ENCODE results near the gene CREB1.
"Not testable (repeated sequence)": the region's sequence is repeated elsewhere in the genome, so short reads cannot be mapped to it uniquely, and the experiment has no call there.

Gene CREB1

GRCh38 chr2:207529330-207530159 lies at the start of gene CREB1:
Gene CREB1 (plus strand): TSS chr2:207529962. CDS start chr2:207555636, 25,674 bp downstream.
- DNase-seq = peak; percentile 99

GRCh38 chr2:207480521-207481040 lies 49.2 kb upstream of the CREB1 start:
- DNase-seq = no peak

GRCh38 chr2:207481924-207482323 lies 47.8 kb upstream of the CREB1 start:
- DNase-seq = no peak

- no peak for DNase-seq
These were observed 47.1 kb upstream of the CREB1 start for GRCh38 chr2:207482630-207483029.

DNA sequence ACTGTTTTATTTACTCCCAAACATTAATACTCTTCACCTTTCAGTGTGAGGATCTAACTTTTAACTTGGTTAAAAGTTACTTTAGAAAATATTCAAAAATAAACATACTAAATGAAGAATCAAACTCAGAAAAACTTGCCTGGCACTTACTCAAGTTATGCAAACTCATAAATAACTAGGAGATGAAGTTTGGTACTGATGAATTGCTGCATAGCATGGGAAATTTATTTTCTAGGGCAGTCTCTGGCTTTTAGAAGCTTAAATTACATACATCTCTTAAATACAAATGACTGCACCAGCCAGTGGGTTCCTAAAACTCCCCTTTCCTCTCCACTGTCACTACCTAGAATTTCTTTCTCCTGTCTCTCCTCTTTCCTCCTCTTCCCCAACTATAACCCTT lies 46.7 kb upstream of the CREB1 start:
- no peak for DNase-seq

GRCh38 chr2:207483477-207483876 lies 46.3 kb upstream of the CREB1 start:
- DNase-seq = no peak

DNA sequence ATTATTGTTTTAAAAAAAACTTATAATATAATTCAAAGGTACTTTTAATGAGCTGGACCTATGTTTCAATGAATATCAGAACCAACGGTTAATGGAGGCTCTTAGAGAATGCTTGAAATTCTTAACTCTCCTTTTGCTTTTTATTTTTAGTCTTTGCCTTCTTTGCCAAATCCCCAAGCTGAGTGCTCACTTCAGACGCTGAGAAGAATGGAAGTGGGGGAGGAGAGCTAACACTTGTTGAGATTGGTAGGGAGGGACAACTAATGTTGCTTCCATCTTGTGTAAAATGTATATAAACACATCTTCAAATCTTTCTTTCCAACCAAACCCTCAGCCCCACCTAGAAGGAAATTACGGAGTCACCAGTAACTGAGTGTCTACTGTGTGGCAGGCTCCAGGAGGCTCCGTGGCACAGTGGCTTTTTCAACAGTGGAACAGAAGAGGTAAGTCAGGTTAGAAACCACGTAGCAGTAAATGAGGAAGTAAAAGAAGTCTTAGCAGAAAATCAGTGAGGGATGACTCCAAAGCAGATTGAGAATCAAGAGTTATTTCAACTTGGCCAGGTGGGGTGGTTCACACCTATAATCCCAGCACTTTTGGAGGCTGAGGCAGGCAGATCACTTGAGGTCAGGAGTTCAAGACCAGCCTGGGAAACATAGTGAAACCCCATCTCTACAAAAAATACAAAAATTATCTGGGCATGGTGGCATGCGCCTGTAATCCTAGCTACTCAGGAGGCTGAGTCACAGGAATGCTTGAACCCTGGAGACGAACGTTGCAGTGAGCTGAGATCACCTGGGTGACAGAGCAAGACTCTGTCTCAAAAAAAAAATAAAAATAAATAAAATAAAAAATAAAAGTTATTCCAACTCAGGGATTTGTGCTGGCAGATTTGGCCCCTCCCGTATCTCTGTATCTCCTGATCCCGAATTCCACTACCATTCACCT lies 45.0 kb upstream of the CREB1 start:
- peak; percentile 38 for DNase-seq

- DNase-seq = no peak
These were observed 42.0 kb upstream of the CREB1 start for GRCh38 chr2:207487650-207488311.

DNA sequence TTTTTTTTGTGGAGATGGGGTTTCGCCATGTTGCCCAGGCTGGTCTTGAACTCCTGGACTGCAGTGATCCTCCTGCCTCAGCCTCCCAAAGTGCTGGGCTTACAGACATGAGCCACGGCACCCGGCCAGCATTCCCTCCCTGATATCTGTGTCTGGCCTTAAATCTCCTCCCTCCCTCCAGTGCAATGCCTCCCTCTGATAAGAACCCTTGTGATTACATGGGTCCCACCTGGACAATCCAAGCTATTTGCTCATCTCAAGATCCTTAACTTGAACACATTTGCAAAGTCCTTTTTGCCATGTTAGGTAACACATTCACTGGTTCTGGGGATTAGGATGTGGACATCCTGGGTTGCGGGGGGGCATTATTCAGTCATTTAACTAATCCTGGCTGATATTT lies 40.5 kb upstream of the CREB1 start:
- DNase-seq = no peak

DNA sequence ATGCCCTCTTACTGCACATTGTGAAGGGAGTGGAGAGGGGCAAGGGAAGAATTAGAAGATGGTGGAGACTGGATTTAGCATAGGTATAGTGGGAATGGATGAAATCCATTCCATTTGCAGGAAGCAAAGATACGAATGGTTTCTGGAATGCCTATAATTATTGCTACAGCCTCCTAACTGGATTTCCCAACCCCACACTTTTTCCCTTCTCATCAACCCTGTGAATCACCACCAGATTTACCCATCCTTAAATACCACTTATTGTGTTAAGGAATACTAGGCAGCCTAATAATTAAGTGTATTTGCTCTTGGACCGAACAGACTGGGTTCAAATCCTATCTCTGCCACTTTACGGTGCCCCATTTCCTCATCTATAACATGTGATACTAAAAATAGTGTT lies 39.3 kb upstream of the CREB1 start:
- DNase-seq = no peak

- DNase-seq = no peak
These were observed 38.7 kb upstream of the CREB1 start for GRCh38 chr2:207491086-207491485.

DNA sequence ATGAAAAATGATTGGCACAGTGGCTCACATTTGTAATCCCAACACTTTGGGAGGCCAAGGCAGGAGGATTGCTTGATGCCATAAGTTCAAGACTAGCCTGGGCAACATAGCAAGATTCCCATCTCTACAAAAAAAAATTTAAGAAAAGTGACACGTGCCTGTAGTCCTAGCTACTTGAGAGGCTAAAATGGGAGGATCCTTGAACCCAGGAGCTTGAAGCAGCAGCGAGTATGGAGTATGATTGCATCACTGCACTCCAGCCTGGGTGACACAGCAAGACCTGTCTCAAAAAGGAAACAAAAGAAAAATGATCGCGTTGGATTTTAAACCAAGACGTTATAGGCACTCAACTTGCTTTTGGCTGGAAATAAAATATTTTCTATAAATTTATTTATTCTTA lies 37.8 kb upstream of the CREB1 start:
- DNase-seq = no peak

- DNase-seq = no peak
These were observed 37.3 kb upstream of the CREB1 start for GRCh38 chr2:207492461-207492860.

DNA sequence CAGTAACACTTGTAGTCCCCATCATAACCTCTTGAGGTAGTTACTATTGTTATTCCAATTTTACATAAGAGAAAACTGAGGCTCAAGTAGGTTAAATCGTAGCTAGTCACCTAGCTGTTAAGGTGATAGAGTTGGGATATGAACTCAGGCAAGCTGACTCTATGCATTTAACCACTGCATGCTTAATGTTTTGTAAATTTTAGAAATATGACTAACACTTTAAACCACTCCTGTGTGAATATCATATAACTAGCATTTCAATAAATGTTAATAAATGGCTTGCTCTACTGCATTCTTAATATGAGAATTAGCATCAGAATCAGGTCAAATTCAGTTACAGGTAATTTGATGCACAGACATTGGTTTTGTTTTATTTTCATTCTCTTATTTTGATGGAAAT lies 35.6 kb upstream of the CREB1 start:
- DNase-seq = no peak

DNA sequence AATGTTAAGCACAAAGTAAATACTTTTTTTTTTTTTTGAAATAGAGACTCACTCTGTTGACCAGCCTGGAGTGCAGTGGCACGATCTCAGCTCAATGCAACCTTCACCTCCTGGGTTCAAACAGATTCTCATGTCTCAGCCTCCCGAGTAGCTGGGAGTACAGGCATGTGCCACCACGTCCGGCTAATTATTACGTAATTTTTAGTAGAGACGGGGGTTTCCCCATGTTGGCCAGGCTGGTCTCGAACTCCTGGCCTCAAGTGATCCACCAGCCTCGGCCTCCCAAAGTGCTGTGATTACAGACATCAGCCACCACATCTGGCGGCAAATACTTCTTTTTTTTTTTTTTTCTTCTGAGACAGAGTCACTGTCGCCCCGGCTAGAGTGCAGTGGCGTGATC lies 32.8 kb upstream of the CREB1 start:
- not testable (repeated sequence) for DNase-seq

DNA sequence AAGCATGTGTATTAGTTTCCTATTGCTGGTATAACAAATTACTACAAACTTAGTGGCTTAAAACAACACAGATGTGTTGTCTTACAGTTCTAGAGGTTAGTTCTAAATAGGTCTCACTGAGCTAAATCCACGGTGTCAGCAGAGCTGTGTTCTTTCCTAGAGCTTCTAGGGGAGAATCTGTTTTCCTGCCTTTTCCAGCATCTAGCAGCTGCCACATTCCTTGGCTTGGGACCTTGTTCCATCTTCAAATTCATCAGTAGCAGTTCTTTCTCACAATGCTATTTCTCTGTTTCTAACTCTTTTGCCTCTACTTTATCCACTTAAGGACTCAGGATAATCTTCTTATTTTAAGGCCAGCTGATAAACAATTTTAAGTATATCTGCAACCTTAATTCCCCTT lies 32.2 kb upstream of the CREB1 start:
- no peak for DNase-seq

- DNase-seq = no peak
These were observed 31.3 kb upstream of the CREB1 start for GRCh38 chr2:207498427-207498826.

GRCh38 chr2:207499114-207499513 lies 30.6 kb upstream of the CREB1 start:
- no peak for DNase-seq

- peak; percentile 35 for DNase-seq
These were observed 27.8 kb upstream of the CREB1 start for GRCh38 chr2:207501802-207502576.

GRCh38 chr2:207502577-207503198 lies 27.1 kb upstream of the CREB1 start:
- DNase-seq = peak; percentile 44

- peak; percentile 48 for DNase-seq
These were observed 26.5 kb upstream of the CREB1 start for GRCh38 chr2:207503234-207503633.
